GM19351 (cell line): ENCODE data around the gene NKAIN2.
"Not testable (repeated sequence)": the region's sequence is repeated elsewhere in the genome, so short reads cannot be mapped to it uniquely, and the experiment has no call there.

Experiments
- ATAC-seq: cut with Tn5 transposase; IDR thresholded peaks from one replicate; pipeline ENCODE4 v1.9.1; 2021; ENCODE audit warnings: mild to moderate bottlenecking, moderate library complexity; ENCODE audit not compliant: unreplicated experiment

NKAIN2 gene

DNA sequence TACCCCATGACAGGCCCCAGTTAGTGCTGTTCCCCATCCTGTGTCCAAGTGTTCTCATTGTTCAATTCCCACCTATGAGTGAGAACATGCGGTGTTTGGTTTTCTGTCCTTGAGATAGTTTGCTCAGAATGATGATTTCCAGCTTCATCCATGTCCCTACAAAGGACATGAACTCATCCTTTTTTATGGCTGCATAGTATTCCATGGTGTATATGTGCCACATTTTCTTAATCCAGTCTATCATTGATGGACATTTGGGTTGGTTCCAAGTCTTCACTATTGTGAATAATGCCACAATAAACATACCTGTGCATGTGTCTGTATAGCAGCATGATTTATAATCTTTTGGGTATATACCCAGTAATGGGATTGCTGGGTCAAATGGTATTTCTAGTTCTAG lies 218.4 kb downstream of the NKAIN2 start:
- not testable (repeated sequence) for ATAC-seq

DNA sequence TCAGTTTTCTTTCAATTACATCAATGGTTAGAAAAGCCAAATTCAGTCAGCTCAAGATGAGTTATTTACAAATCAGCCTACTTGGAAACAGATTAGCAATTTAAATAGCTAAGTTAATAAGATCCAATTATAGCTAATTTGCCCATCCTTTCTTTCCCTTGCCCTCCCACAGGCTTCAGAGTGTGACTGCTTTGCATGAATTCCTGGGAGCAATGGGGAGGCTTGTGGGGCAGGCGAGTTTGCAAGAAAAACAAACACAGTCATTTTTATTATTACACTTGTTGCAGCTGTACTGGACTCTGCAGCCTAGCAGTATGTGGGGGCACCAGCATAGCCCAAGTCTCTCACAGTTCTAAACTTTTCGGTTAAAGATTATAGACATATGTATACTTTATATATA lies 219.0 kb downstream of the NKAIN2 start:
- ATAC-seq = no peak

DNA sequence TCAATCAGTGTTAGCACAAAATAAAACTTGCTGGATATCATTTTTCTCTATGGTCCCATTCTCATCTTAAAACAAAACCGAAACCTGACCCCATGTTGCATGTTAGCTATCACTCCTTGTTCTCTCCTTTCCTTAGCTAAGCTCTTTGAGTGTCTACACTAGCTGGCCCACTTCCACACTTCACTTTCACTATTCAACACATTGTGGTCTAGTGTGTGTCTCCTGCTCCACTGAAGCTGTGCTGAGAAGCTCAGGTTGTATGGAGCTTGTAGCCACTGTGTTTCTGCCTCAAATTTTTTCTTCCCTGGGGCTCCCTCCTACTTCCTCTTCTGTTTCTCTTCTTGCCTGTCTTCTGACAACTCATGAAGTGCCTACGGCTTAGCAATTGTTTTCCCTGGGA lies 223.0 kb downstream of the NKAIN2 start:
- peak; percentile 40 for ATAC-seq

DNA sequence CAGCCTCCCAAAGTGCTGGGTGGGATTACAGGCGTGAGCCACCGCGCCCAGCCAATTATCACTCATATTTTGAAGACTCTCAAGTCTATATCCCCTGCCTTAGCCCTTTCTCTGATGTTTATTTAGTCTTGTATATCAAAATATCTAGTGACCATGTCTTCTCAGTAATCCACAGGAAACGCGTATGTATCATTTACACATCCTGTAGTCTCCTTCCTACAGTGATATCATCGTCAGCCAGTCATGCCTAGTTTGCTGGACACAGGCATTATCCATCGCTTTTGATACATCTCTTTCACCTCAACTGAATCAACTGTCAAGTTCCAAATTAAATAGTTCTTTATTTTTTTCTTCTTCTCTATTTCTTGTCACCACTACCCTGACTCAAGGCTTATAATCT lies 223.7 kb downstream of the NKAIN2 start:
- ATAC-seq = no peak

DNA sequence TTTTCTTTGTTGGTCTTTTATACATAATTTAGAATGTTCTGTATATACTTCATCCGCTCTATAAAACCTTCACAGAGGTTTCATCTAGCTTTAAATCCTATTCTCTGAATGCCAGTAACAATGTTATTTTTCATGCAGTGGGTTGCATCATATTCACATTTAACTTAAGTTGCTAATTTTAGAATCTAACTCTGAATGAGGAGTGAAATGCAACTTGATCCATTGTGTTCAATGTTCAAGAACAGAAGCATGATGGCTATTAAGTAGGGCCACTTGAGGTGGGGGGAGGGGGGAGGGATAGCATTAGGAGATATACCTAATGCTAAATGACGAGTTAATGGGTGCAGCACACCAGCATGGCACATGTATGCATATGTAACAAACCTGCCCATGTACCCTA lies 224.5 kb downstream of the NKAIN2 start:
- ATAC-seq = no peak

DNA sequence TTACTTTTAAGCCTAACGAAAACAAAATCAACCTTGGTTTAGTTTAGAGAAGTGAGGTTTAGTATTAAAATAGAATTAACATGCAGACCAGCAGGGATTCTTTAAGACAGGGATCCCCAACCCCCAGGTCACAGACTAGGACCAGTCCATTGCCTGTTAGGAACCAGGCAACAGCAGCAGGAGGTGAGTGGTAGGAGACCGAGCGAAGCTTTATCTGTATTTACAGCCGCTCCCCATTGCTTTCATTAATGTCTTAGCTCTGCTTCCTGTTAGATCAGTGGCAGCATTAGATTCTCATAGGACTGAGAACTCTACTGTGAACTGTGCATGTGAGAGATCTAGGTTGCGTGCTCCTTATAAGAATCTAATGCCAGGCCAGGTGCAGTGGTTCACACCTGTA lies 225.9 kb downstream of the NKAIN2 start:
- no peak for ATAC-seq

DNA sequence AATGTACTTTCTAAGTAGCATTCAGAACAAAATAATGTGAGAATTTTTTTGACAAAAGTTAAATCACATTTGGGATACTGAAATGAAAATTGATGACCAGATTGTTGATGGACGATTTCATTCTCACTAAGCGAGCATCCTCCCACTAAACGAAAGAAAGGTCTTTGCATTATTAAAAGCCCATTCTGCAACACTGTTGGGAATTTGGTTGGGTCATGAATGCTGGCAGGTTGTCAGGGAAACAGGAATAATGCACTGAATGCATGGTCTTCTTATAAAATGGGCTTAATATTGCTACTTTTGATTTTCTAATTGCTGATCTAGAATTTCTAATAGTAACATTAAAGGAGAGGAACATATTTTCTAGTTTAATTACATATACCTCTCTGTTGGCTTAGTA lies 229.8 kb downstream of the NKAIN2 start:
- ATAC-seq = no peak

DNA sequence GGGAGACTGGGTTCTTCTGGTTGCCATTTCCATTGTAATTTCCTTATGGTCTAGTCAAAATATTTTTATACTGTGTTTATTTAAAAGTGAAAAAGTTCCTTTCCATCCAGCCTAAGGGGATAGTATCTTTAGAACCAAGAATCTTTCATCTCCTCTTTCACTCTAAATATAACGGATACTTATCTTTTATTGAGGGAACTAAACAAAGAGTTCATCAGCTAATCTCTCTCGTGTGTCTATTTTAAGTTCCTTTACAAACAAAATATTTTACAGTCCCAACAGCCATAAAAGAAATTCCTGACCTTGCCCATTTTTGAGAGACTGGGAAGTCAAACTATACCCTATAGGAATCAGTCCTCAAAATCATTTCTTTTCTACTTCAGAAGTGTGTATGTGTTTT lies 232.7 kb downstream of the NKAIN2 start:
- no peak for ATAC-seq

DNA sequence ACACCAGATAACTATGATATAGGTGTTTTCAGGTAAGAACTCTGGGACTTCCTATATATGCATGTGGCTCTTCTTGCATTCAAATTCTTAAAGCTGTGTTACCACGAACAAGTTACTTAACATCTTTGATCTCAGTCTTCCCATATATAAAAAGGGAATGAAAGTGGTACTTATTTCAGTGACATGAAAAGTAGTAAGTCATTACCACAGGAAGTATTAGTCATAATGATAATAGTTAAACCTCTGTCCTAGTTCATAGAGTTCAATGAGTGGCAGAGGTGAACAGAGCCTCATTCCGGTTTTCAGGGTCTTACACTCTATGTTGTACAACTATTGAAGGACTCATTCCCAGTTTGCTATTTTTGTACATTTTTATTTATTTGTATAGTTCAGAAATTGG lies 237.0 kb downstream of the NKAIN2 start:
- peak; percentile 93 for ATAC-seq

DNA sequence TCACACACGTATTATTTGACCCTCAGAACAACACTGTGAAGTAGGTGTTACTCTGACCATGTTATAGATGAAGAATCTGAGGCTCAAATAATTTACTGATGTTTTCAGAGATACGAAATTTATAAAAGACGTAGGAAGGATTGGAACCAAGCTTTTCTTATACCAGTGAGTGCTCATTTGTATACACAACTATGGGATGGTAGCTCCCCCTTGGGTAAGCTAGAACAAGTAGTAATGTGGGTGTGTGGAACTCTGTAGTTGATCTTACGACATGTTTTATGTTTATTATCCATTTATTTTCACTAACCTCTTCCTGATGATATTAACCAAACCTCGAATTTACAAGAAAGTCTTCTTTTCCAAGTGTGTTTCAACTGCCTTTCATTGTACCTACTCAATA lies 248.5 kb downstream of the NKAIN2 start:
- ATAC-seq = no peak

DNA sequence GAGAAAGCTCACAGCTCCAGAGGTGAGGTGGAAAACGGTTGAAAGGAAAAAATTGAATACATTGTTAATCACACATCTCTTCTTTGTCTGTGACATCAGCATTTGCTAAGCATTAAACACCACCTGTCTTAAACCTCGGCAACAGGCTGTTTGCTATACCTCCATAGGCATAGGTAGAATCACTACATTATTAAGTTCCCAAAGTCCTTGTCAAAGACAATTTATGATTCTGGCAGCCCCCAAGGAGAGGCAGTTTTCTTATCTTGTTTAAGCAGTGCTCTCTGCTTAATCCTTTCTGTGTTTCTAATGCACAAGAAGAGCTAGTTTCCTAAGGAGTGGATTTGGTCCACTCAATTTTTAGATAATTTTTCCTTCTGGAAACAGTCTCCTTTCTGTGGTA lies 249.7 kb downstream of the NKAIN2 start:
- no peak for ATAC-seq

DNA sequence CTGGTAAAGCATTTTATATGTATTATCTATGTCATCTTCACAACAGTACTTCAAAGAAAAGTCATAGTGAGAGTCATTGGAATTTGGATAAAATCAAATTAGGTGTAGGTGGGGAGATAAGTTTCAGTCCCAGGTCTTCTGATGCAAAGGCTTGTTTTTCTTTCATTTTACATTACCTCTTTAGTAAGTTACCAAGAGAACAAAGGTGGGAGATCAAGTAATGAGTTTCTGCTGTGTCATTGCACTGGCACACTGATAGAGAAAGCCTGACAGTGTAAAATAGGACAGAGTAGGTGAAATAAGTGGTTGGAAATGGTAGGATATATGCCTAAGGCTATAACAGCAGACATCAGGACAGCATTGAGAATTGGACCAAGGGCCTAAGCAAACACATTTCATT lies 250.4 kb downstream of the NKAIN2 start:
- ATAC-seq = peak; percentile 62

DNA sequence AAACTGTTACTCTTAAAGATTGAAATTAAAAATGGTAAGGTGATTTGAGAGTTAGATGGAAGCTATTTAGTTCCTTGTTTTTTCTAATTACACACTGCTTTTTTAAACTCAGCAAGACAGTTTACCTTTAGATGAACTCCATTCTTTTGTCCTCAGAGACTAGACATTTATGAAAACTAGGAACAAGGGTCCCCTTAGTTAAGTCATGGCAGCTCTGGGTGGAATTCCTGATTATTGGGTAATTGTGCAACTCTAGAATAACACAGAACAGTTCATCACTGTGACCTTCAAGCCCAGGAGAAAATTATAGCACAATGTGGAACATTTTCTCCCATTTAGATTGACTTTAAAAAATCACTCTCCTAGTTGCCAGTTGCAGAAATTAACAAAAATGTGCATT lies 251.7 kb downstream of the NKAIN2 start:
- ATAC-seq = no peak

DNA sequence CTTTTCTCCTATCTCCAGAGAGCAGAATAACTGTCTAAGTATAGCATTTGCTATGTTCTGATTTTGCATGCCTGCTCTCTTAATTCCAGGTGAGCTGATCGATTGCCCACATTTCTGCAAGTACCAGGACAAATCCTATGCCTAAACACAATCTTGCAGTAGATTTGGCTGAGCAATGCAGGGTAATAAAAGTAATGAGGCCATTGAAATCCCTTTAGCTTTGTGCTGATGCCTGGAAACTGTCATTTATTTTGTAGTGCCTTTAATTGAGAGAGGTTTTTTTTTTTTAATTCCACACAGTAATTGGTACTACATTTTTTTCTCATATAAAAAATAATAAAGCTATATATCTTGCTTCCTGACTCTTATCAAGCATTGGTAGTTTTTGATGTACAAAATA lies 252.3 kb downstream of the NKAIN2 start:
- ATAC-seq = no peak

DNA sequence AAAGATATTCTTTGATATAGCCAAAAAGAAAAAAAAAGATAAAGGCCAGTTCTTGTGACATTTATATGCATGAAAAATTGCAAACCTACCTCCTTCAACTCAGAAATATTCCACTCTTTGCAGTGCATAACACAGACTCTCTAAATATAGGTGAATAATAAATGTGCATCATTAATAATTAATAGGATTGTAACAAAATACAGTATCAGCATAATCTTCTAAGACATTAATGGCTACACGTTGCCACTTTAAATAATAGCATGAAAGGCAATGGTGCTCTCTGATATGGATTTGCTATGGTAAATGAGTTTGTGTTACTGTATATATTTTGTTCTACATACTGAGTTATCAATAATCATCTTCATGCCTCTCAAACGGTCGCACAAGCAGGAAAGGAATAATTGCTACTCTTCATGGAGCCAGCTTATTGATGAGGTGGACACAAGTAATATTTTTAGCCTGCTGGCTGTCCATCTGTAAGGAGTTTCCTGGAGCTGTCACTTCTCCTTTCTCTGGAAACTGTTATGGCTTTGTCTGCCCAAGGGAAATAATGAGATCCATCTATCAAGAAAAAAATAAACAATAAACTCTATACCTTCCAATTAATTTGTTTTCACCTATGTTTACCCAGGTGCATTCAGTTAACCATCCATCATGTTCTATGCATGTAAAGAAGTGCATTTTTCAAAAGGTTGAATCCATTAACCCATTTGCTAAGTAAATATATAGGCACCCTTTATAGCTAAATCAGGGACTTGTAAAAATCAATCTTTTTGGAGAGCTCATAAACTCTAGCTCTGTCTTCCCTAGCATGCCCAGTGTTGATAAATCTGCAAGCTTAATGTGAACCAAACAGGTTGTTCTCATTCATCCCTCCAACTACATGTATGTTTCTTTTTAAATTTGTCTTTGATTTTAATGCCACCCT lies 253.0 kb downstream of the NKAIN2 start:
- no peak for ATAC-seq

DNA sequence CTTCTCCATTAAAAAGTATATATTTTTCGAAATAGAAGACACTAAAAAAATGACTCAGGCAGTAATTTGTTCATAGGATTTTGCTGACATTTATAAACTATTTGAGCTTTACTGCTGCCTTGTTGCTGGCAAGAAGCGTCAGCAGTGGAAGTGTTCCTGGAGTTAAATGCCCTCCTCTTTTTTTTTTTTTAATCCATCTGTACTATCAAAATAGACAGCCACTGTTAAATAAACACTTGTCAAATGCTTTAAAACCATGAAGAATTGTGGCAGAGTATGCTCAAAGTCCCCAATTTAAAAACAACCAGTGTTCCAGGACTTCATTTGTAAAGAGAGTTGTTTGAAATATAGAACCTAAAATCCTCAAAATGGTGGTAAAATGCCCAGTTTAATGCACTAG lies 253.8 kb downstream of the NKAIN2 start:
- ATAC-seq = no peak

DNA sequence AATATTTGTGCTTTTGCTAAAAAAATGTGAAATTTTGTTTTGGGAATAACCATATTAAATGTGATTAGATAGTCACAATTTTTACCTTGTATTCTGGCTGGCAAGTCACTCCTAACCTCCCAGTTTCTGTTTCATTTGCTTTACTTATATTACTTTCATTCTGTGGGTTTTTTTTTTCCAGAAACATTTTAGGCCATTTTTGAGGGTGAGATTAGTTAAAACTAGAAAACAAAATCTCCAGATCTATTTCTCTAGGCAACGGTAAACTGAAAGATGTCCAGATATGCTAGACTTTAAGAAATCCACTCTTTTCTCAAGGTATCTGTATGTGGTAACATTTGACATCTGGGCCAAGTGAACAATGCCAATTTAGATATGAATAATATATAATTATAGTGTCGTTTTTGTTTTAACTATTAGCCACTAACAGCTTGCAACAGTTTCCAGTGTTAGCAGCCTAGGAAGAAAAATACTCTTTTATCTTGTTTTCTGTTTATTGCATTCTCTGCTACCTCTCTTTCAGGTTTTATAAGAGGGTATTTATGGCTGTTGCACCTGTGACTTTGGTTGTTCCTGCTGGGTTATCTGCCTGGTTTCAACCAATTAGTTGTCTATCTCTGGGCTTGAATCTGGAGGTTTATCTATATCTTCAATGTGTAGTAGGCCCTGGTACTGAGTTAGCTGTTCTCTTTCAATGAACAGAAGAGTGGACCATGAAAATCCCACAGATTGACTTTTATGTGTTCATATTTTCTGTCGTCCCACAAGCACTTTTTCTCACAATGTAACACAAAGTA lies 260.9 kb downstream of the NKAIN2 start:
- ATAC-seq = peak; percentile 53

DNA sequence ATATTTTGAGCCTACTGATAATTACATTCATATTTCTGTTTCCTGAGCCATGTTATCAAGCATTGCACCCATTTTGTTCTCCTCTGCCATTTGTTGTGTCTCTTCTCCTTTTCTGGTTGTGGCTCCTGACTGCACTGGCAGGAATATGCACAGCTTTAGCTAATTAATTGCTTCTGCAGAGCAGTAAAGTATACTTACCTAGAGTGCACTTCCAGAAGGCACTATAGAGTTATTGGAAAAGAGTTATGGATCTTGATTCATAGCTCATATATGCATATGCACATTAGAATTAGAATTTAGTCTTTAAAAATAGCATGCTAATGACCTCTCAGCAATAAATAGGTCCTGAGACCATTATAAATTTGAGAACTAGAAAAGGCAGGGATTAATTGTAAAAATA lies 262.6 kb downstream of the NKAIN2 start:
- ATAC-seq = no peak

DNA sequence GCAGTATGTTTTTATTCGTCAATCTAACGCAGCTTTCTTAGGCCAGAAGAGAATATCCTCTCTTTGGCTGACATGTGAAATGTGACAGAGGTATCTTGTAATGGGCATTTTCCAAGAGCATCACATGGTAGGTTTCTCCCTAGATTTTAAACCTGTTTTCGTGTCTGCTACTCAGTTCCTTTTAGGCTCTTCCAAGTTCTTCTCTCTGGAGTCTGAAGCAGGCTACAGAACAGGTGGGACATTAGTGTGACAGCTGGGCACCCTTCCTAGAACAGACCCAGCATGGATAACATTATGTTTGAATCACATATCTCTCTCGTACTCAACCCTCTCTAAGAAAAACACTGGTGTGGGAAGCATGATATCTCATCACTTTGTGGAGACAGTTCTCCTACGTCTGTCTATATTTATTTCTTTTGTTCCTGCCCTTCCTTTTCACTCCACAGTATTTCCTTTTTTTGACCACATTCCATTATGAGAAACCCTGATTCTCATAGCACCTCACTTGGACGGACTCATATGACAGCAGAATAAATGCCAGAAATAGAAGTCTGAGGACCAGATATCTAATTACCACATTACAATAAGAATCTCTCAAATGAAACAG lies 263.4 kb downstream of the NKAIN2 start:
- no peak for ATAC-seq

DNA sequence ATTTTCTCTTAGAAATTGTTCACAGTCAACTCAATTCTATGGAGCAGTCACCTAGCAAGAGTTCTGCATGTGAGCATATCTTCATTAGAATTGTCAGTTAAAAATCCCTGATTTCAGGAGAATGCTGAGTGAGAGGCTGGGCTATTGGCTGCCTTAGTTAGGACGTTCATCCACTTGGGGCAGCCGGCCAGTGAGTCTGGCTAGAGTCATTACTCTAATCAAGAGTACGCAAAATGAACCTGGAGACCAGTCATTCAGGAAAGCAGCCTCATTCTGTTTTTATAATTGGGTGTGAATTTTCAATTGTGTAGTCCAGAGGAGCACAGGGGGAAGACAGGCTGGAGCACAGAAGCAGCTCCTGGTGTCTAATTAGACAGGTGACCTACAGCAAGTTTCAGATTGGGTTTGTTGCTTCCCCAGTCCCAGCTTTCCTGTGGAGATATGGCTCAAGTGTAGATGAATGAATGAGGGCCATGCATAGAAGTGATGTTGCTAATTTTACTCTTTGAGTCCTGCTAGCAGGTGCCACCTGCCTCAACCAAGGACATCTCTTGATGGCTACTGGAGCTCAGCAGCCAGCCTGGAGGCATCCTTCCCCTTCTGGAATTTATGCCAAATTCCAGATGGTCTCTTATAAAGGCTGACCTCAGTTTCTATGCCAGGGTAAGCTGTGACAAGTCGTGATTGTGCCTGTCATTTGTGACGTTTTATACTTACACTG lies 265.7 kb downstream of the NKAIN2 start:
- no peak for ATAC-seq

DNA sequence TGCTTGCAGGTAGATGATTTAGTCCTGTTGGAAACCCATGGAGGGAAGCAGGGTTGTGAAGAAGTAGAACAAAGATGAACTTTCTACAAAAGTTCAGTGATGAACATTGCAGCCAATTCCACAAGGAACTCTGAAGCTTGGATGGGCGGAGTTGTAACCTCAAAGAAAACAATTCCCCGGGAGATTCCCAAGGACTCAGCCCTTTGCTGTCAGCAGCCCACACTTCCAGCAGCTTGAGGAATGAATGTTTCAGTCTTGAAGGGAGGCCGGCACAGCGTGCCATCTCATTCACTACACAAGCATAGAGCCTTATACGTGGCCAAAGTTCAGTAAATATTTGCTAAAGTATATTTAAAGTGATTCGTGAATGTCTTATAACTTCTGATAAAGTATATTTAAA lies 269.4 kb downstream of the NKAIN2 start:
- ATAC-seq = no peak
